HG03432 (cell line): ENCODE data around the gene CCDC120.

ENCODE experiments used
- ATAC-seq: cut with Tn5 transposase; IDR thresholded peaks from one replicate; pipeline ENCODE4 v1.9.1; 2021; ENCODE audit warnings: mild to moderate bottlenecking, moderate library complexity; ENCODE audit not compliant: unreplicated experiment

CCDC120 gene

GRCh38 chrX:49061490-49061889, 2.7 kb downstream of the CCDC120 start:
- no peak for ATAC-seq

DNA sequence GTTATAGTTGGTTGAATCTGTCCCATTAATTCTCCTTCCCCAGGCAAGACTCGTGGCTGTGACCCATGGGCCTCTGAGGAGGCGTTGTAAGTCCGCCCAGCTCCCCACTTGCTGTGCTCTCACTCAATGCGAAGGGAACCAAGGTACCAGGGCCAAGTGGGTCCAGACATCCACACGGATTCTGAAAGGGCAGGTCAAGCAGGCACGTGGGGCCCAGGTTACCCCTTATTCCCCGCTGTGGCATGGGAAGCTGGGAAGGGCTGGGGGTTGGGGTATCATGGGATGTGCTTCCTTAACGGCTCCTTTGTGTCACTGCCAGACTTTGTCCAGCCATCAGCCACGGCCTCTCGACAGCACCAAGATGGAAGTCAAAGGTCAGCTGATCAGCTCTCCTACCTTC, 3.1 kb downstream of the CCDC120 start:
- no peak for ATAC-seq

- no peak for ATAC-seq
Observed at GRCh38 chrX:49063715-49064114, 4.9 kb downstream of the CCDC120 start.

GRCh38 chrX:49064303-49064702, 5.5 kb downstream of the CCDC120 start:
- no peak for ATAC-seq

DNA sequence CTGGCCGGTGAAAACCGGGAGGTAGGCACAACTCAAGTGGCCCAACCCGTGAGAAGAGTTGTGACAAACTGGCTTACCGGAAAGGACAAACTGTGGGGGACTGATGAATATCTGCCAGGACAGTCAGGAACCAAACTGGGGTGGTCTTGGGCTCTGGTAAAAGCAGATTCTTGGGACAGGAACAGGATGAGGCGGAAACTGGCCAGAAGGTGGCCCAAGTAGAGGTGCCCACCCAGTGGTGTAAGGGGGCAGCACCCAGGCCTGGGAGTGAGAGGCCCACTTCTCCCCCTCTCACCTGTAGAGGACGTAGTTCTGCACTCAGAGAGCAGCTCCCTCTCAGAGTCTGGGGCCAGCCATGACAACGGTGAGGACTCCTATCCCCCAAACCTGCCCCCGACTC, 5.9 kb downstream of the CCDC120 start:
- ATAC-seq, result no peak

DNA sequence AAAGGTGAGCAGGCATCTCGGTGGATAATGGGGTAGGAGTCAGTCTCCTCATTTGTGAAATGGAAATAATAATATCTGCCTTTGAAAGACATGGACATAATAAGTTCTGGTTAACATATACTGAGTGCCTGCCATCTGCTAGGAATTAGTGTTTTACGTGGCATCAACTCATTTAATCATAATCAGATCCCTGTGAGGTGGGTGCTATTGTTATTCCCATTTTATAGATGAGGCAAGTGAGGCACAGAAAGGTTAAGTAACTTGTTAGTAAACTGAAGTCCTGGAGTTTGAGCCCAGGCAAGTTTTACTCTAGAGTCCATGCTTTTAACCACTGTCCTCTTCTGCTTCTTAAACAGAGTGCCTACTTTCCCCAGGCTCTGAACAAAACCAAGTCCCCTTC, 7.5 kb downstream of the CCDC120 start:
- no peak for ATAC-seq

GRCh38 chrX:49066690-49067089, 7.9 kb downstream of the CCDC120 start:
- no peak for ATAC-seq

GRCh38 chrX:49067285-49068120, 8.7 kb downstream of the CCDC120 start:
- no peak for ATAC-seq

DNA sequence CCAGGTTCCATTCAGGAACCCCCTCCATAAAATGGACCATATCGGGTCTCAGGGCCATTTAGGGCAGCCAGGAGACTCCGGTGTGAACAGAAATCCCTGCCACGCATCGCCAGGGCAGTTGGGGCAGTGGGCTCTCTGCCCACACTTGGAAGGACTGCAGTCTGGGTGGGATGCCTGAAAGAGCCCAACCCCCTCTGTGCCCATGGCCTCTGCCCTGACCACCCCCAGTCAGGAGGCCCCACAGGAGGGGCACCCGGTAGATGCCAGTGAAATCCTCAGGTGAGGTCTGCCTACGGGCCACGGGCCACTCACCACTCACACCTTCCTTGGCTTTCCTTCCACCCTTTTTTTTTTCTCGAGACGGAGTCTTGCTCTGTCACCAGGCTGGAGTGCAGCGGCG, 10.2 kb downstream of the CCDC120 start:
- ATAC-seq, result no peak

DNA sequence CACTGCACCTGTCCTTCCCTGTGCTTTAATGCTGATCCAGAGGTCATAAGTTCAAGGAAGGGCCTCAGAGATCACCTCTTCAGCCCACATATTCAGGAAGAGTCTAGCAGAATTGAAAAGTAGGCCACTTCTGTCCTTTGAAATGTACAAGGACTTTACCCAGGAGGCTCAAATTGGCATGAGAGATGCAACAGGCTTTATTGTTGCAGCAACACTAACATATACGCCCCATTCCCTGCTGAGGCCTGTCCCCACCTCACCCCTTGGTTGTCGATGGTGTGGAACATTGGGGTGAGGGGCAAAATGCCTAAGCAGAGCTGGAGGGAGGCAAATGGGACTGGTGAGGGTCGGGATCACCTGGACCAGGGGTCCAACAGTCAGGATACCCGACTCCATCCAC, 12.2 kb downstream of the CCDC120 start:
- ATAC-seq, result no peak

DNA sequence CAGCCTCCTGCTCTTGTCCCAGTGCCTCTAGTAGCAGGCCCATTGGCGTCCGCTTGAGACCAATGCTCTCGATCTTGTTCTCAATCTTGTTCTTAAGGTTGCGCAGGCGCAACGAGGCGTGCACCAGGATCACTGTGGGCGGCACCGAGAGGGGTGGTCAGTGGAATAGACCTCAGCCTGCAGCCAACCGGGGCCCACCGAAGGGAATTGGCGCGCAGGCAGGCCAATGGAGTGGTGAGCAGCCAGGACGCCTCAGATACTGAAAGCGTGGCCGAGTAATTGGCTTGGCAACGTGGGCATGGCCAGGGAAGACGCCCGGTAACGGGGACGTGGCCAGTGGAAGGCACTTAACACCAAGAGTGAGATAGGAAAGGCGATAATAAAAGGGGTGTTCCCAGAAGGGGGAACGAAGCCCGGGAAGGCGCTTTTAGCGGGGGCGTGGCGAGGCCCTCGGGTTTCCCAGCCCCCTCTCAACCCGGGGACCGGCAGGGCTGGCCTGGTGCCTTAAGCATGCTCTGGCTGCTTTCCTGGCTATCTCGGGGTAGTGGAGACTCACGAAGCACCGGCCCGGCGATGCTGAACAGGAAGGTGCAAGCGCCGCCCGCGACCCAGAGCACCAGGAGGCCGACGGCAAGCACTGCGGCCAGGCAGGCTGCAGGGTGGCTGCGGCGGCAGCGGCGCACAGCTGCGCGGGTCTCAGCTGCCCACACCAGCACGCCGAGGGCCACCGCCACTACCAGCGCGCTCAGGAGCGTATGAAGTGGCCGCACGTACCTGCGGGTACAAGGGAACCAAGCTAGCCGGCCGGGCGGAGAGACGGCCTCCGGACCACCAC, 13.3 kb downstream of the CCDC120 start:
- no peak for ATAC-seq

DNA sequence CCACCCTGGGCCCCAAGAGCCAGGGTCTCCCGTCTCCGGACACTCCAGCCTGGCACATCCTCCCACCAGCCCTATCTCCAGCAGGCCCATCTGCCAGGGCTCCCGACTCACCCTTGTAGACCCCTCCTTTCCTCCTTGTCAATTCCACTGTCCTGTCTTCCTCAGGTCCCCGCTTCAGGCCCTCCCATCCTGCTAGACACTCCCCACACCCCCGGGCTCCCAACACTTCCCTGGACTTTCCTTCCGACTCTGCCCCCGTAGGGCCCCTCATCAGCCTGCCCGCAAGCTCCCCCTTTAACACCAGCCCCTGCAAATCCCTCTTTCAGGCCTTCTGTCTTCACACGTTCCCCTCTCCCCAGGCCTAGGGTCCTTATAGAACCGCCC, 13.9 kb downstream of the CCDC120 start:
- no peak for ATAC-seq

GRCh38 chrX:49073601-49074575, 15.1 kb downstream of the CCDC120 start, which contains the start of gene PRAF2:
Gene PRAF2, minus strand, starts transcription at chrX:49074002. Its CDS starts 15 bp downstream, at chrX:49073987.
- peak; percentile 92 for ATAC-seq

GRCh38 chrX:49075347-49075746, 16.5 kb downstream of the CCDC120 start:
- ATAC-seq, result no peak

DNA sequence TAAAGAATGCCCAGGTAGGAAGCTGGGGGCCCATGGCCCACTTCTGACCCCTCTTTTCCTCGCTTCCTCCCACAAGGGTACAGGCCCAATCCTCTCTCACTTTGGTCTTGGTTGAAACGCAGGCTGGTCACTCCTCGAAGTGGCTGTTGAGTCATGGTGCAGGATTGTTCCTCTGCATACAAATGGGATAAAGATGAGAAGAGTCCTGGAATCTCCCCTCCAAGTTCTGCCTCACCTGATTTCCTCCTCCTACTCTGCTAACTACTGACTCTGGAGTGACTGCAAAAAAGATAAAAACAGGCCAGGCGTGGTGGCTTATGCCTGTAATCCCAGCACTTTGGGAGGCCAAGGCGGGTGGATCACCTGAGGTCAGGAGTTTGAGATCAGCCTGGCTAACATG, 19.1 kb downstream of the CCDC120 start:
- no peak for ATAC-seq

DNA sequence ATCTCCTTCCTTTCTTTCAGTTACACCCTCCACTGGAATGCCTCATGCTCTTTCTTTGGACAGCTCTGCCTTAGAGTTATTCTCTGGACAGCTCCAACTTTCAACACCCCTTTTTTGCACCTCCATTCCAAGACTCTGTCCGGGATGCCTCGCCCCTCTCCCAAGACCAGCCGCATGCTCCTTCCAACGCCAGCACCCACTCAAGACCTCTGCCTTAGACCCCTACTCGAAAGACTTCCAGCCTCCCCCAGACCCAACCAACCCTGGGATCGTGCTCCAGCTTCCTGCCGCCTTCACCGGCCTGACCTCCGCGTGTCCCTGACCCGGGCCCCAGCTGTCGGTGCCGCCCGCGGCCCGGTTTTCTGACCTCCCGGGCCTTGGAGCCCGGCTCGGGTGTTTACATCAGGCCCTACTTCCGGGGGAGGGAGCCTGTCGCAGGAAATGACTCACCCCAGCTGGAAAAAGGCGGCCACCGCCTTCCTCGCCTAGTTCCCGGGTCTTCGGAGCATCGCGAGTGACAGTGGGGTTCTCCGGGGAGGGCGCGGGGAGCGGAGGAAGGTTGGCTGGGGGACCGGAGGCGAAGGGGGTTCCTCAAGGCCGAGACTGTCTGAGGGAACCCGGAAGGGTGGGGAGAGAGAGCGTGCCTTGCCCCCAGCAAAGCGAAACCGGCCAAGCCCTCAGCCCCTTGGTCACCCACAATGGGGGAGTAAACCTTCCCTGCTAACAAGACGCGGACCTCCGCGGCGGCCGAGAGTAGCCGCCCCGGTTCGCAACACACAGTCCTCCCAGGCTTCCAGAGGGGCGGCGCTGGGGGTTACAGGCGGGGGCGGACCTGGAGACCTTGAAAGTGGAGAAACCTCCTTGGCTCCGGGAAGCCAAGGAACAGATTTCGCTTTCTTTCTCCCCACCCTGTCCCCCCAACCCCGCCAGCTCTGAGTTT, 21.0 kb downstream of the CCDC120 start, which contains the start of gene WDR45:
Gene WDR45 (minus strand): TSS at position 399 of the 940 bp plus-strand sequence. CDS start 1,792 bp downstream, outside the sequence.
- peak; percentile 92 for ATAC-seq

DNA sequence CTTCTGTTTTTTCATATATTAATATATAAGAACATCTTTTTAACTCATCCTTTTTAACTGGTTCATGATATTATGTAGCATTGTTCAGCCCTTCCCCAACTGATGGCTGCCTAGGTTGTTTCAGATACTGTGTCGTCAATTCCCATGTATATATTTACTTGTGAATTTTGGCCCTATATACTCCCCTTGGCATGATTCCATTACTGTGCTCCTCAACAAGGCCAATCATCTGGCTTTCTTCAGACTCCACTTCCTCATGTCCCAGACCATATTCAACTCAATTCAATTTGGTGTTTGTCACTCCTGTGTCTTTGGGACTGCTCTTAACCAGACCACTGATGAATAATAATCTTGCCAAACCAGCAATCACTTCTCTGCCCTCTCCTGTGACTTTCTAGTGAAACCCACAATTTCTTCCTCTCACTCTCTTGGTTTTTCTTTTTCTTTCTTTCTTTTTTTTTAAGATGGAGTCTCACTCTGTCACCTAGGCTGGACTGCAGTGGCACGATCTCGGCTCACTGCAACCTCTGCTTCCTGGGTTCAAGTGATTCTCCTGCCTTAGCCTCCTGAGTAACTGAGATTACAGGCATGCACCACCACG, 23.6 kb downstream of the CCDC120 start:
- ATAC-seq, result no peak

- ATAC-seq, result no peak
Observed at GRCh38 chrX:49089553-49089952, 30.8 kb downstream of the CCDC120 start.

GRCh38 chrX:49096419-49096818, 37.6 kb downstream of the CCDC120 start:
- ATAC-seq, result no peak
